Measurements from ENCODE around the gene SLC41A3.

DNA sequence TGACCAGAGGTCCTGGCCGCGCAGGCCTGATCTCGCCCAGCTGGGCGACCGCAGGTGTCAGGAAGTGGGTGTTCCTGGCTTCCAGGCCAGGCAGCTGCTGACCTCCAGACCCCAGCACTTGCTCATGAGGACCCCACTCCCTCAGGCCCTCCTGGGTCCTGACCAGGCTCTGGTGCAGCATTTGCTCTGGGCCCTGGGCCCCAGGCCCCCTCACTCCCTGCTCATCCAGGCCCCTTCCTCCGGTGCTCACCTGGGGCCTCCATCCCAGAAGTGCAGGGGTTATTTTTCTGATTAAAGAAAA is 122.7 kb downstream of the SLC41A3 start:
- TF ChIP-seq MYC (IDR thresholded peaks at IDR 0.05; ENCODE audit: borderline replicate concordance, low read length) (no peak), MAFK (IDR thresholded peaks at IDR 0.05; ENCODE audit: partially characterized antibody) (no peak), KDM5A (IDR thresholded peaks at IDR 0.05) (no peak), RAD21 (conservative IDR thresholded peaks at IDR 0.05 in 1 of 2, IDR thresholded peaks at IDR 0.05 in 1 of 2) (no peak), SMC3 (IDR thresholded peaks at IDR 0.05) (no peak)
- TF ChIP-seq, protein P1, sequence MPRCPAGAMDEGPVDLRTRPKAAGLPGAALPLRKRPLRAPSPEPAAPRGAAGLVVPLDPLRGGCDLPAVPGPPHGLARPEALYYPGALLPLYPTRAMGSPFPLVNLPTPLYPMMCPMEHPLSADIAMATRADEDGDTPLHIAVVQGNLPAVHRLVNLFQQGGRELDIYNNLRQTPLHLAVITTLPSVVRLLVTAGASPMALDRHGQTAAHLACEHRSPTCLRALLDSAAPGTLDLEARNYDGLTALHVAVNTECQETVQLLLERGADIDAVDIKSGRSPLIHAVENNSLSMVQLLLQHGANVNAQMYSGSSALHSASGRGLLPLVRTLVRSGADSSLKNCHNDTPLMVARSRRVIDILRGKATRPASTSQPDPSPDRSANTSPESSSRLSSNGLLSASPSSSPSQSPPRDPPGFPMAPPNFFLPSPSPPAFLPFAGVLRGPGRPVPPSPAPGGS (IDR thresholded peaks at IDR 0.05) = no peak
